Forelimb muscle (tissue), 1 donor: ENCODE measurements around the gene CPLX3. TPM values are rescaled to one million over a fixed set of nuclear protein-coding genes. Genes with fewer than 3 reads are reported as not detected.

Experiments
- DNase-seq: peaks from one replicate; pipeline ENCODE4 v3.0.0-alpha.2; 2013; ENCODE audit warnings: low read depth
- polyA plus RNA-seq: library from polyadenylated mRNA; unstranded; fragments of 120-200 nt; gene quantifications from one replicate; pipeline ENCODE4 v1.2.1, GENCODE V29; 2013; ENCODE audit not compliant: insufficient read length

Gene CPLX3
- polyA plus RNA-seq, 1 donor = not detected

GRCh38 chr15:74870436-74871215 lies 44.2 kb downstream of the CPLX3 start:
- no peak for DNase-seq

- DNase-seq = no peak
Observed at GRCh38 chr15:74872702-74873035, 46.2 kb downstream of the CPLX3 start.

- DNase-seq = peak; percentile 88
Observed at GRCh38 chr15:74873036-74873755, 46.8 kb downstream of the CPLX3 start, which contains the start of gene SCAMP2. Gene SCAMP2, minus strand, starts transcription at chr15:74873365. Its CDS starts 110 bp downstream, at chr15:74873255.

GRCh38 chr15:74873756-74874424 lies 47.5 kb downstream of the CPLX3 start:
- no peak for DNase-seq

- DNase-seq = no peak
Observed at GRCh38 chr15:74878273-74878672, 51.8 kb downstream of the CPLX3 start.

Other genes with a start within 250 kb of the CPLX3 start
- gene CLK3, start 210.8 kb upstream of the CPLX3 start, polyA plus RNA-seq = 46.0 TPM
- gene EDC3, start 130.6 kb upstream of the CPLX3 start, polyA plus RNA-seq = 23.7 TPM
- not detected for gene CYP1A1, start 101.1 kb upstream of the CPLX3 start, polyA plus RNA-seq
- gene CYP1A2, start 77.8 kb upstream of the CPLX3 start, polyA plus RNA-seq = 0.10 TPM
- 31.7 TPM for gene CSK, start 44.5 kb upstream of the CPLX3 start, polyA plus RNA-seq
- gene LMAN1L, start 13.8 kb upstream of the CPLX3 start, polyA plus RNA-seq = not detected
- 33.3 TPM for gene ULK3, start 16.5 kb downstream of the CPLX3 start, polyA plus RNA-seq
- 48.0 TPM for gene SCAMP2, start 46.7 kb downstream of the CPLX3 start, polyA plus RNA-seq
- 53.6 TPM for gene MPI, start 63.4 kb downstream of the CPLX3 start, polyA plus RNA-seq
- 50.0 TPM for gene FAM219B, start 80.2 kb downstream of the CPLX3 start, polyA plus RNA-seq
- 249 TPM for gene COX5A, start 111.4 kb downstream of the CPLX3 start, polyA plus RNA-seq
- 0.75 TPM for gene RPP25, start 130.1 kb downstream of the CPLX3 start, polyA plus RNA-seq
- 4.8 TPM for gene SCAMP5, start 168.9 kb downstream of the CPLX3 start, polyA plus RNA-seq
- 6.1 TPM for gene PPCDC, start 197.0 kb downstream of the CPLX3 start, polyA plus RNA-seq